GM18505 (cell line): ENCODE data around the gene BABAM2.

Experiments
- ATAC-seq: cut with Tn5 transposase; IDR thresholded peaks from one replicate; pipeline ENCODE4 v1.9.1; 2021; ENCODE audit not compliant: unreplicated experiment
- POLR2A ChIP-seq: IDR thresholded peaks from 4 replicates; pipeline ENCODE4 v1.6.1; 2011; ENCODE audit warnings: borderline replicate concordance; ENCODE audit not compliant: insufficient read depth, insufficient read length; ENCODE audit errors: extremely low read depth

Gene BABAM2

GRCh38 chr2:27886322-27886721, 4.2 kb upstream of the BABAM2 start:
- no peak for ATAC-seq

GRCh38 chr2:27887111-27887510, 3.4 kb upstream of the BABAM2 start:
- TF ChIP-seq POLR2A: no peak
- ATAC-seq: no peak

More at GRCh38 chr2:27886322-27886721, 4.2 kb upstream of the BABAM2 start:
- no peak for TF ChIP-seq POLR2A

GRCh38 chr2:27887830-27888229, 2.7 kb upstream of the BABAM2 start:
- ATAC-seq: no peak
- no peak for TF ChIP-seq POLR2A

GRCh38 chr2:27888790-27889189, 1.7 kb upstream of the BABAM2 start:
- no peak for ATAC-seq
- TF ChIP-seq POLR2A: no peak

- TF ChIP-seq POLR2A: no peak
- no peak for ATAC-seq
Observed at GRCh38 chr2:27889774-27890145, 769 bp upstream of the BABAM2 start.

- no peak for ATAC-seq
- TF ChIP-seq POLR2A: no peak
Observed at GRCh38 chr2:27890924-27891672, 569 bp downstream of the BABAM2 start.

- no peak for TF ChIP-seq POLR2A
- ATAC-seq: no peak
Observed at GRCh38 chr2:27891673-27892105, 1.2 kb downstream of the BABAM2 start.

GRCh38 chr2:27893006-27893405, 2.5 kb downstream of the BABAM2 start:
- ATAC-seq: no peak
- no peak for TF ChIP-seq POLR2A

- ATAC-seq: no peak
- TF ChIP-seq POLR2A: no peak
Observed at GRCh38 chr2:27897717-27898116, 7.2 kb downstream of the BABAM2 start.

- no peak for ATAC-seq
- TF ChIP-seq POLR2A: no peak
Observed at GRCh38 chr2:27901234-27901633, 10.7 kb downstream of the BABAM2 start.

GRCh38 chr2:27902098-27902497, 11.6 kb downstream of the BABAM2 start:
- no peak for TF ChIP-seq POLR2A
- ATAC-seq: no peak

- no peak for ATAC-seq
- no peak for TF ChIP-seq POLR2A
Observed at GRCh38 chr2:27903018-27903417, 12.5 kb downstream of the BABAM2 start.

- ATAC-seq: no peak
- no peak for TF ChIP-seq POLR2A
Observed at GRCh38 chr2:27903649-27904404, 13.3 kb downstream of the BABAM2 start.

- TF ChIP-seq POLR2A: no peak
- ATAC-seq: no peak
Observed at GRCh38 chr2:27904405-27904665, 13.8 kb downstream of the BABAM2 start.
